Hematopoietic multipotent progenitor cell treated with erythropoietin and hydrocortisone succinate and interleukin-3 and kit ligand, for 6 days (in vitro differentiated cells): Measurements from ENCODE around the gene TMEM63A.

Source experiments
- DNase-seq: peaks from one replicate; pipeline ENCODE4 v3.0.0-alpha.2; 2015

TMEM63A gene

GRCh38 chr1:225883616-225884265 lies 1.6 kb upstream of the TMEM63A start:
- no peak for DNase-seq

GRCh38 chr1:225882694-225883615 lies 775 bp upstream of the TMEM63A start:
- DNase-seq, result peak; percentile 68

GRCh38 chr1:225881081-225881958 lies 860 bp downstream of the TMEM63A start:
- DNase-seq, result peak; percentile 72

GRCh38 chr1:225880636-225881035 lies 1.5 kb downstream of the TMEM63A start:
- peak; percentile 39 for DNase-seq

- peak; percentile 33 for DNase-seq
These were observed 2.0 kb downstream of the TMEM63A start for GRCh38 chr1:225880222-225880588.

GRCh38 chr1:225879521-225880221 lies 2.5 kb downstream of the TMEM63A start:
- DNase-seq, result peak; percentile 70

- DNase-seq, result no peak
These were observed 3.9 kb downstream of the TMEM63A start for GRCh38 chr1:225878282-225878681.

GRCh38 chr1:225877580-225877979 lies 4.6 kb downstream of the TMEM63A start:
- peak; percentile 70 for DNase-seq

- DNase-seq, result no peak
These were observed 5.2 kb downstream of the TMEM63A start for GRCh38 chr1:225876900-225877510.

GRCh38 chr1:225875044-225875815 lies 7.0 kb downstream of the TMEM63A start:
- no peak for DNase-seq

GRCh38 chr1:225874431-225874830 lies 7.7 kb downstream of the TMEM63A start:
- no peak for DNase-seq

GRCh38 chr1:225873281-225873850 lies 8.8 kb downstream of the TMEM63A start:
- DNase-seq, result no peak

- no peak for DNase-seq
These were observed 10.1 kb downstream of the TMEM63A start for GRCh38 chr1:225872075-225872430.

- DNase-seq, result peak; percentile 68
These were observed 10.7 kb downstream of the TMEM63A start for GRCh38 chr1:225871359-225872074.

GRCh38 chr1:225870911-225871310 lies 11.3 kb downstream of the TMEM63A start:
- DNase-seq, result no peak

- no peak for DNase-seq
These were observed 13.4 kb downstream of the TMEM63A start for GRCh38 chr1:225868631-225869330.

GRCh38 chr1:225866981-225867380 lies 15.2 kb downstream of the TMEM63A start:
- no peak for DNase-seq

GRCh38 chr1:225866061-225866837 lies 15.9 kb downstream of the TMEM63A start:
- DNase-seq, result peak; percentile 79

GRCh38 chr1:225865514-225865913 lies 16.7 kb downstream of the TMEM63A start:
- DNase-seq, result no peak
